ENCODE data around the gene UHRF2. TPM values are rescaled to one million over a fixed set of nuclear protein-coding genes. Genes with fewer than 3 reads are reported as not detected.
A peak's percentile ranks its signal among the peaks of the same experiment; 100 is the strongest.
"Not testable (repeated sequence)": the region's sequence is repeated elsewhere in the genome, so short reads cannot be mapped to it uniquely, and the experiment has no call there.

UHRF2 gene
- total RNA-seq, 2 experiments from 2014 or later, result 62.7 to 71.5 TPM

DNA sequence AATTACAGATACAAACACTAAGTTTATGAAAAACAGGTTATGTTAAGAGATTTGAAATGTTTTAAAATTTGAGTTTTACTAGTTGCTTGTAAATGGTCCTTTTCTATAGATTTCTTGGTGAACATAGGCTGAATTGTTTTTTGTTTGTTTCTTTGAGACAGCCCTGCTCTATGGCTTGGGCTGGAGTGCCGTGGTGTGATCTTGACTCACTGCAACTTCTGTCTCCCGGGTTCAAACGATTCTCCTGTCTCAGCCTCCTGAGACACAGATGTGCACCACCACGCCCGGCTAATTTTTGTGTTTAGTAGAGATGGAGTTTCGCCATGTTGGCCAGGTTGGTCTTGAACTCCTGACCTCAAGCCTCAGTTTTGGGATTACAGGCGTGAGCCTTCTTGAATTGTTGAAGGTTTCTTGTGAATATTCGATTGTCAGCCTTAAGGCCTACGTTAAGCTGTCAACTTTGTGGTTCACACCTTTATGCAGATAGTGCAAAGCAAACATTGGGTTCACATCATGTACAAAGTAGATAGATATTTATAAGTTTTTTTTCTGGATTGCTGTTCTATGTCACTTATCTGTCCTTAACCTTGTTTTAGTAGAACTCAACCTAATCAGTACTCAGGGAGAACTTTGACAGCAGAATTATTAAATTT, 26.2 kb downstream of the UHRF2 start:
- H3K4me3 Mint-ChIP-seq, result no peak overlapping the region
- peaks cover 66% of the 10 kb centered on the region for H3K4me1 Mint-ChIP-seq (ENCODE audit: low read depth)
- no peak for DNase-seq
- intact Hi-C loops (cut with micrococcal nuclease), result no loop called here
- no peak overlapping the region for H3K27ac Mint-ChIP-seq
- H3K9me3 Mint-ChIP-seq, result no peaks in the 10 kb centered on the region
- H3K36me3 Mint-ChIP-seq (ENCODE audit: low read depth), result peaks cover 28% of the 10 kb centered on the region
- CTCF ChIA-PET, result no interaction called here
- H3K27me3 Mint-ChIP-seq (ENCODE audit: low read depth), result no peaks in the 10 kb centered on the region

DNA sequence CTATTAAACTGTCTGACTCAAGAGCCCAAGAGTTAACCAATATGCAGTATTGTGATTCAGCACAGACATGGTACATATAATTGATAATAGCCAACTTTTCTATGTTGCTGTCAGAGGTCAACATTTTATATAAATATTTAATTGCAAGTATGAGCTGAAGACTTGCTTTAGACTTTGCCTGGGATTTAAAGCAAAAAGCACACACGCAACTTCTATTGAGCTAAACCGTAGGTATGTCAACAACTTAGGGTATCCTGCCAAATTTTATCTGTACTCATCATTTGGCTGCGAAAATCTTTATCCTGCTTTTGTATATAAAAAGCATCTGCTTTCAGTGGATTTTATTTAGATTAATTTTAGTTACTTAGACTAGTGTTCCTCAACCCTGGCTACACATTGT, 27.4 kb downstream of the UHRF2 start:
- DNase-seq, result no peak
- Mint-ChIP-seq H3K27ac (no peak overlapping the region), H3K9me3 (no peaks in the 10 kb centered on the region), H3K4me3 (no peak overlapping the region), H3K36me3 (ENCODE audit: low read depth) (peaks cover 30% of the 10 kb centered on the region), H3K27me3 (ENCODE audit: low read depth) (no peaks in the 10 kb centered on the region), H3K4me1 (ENCODE audit: low read depth) (peaks cover 62% of the 10 kb centered on the region)
- intact Hi-C loops (cut with micrococcal nuclease), result no loop called here
- CTCF ChIA-PET, result no interaction called here

DNA sequence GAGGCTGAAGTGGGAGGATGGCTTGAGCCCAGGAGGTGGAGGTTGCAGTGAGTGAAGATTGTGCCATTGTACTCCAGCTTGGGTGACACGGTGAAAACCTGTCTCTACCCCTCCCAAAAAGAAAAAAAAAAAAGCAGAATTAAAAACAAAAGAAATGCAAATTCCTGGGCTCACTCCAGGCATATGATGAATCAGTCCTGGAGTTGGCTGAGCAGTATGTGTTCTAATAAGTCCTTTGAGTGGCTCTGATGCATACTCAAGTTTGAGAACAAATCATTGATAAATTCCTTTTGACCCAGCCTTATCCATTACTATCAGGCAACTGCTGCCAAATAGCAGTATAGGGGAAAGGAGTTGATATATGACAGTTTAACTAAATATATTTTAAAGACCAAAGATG, 28.3 kb downstream of the UHRF2 start:
- Mint-ChIP-seq H3K27me3 (ENCODE audit: low read depth) (no peaks in the 10 kb centered on the region), H3K4me1 (ENCODE audit: low read depth) (peaks cover 61% of the 10 kb centered on the region), H3K9me3 (no peaks in the 10 kb centered on the region), H3K36me3 (ENCODE audit: low read depth) (peaks cover 30% of the 10 kb centered on the region), H3K4me3 (no peak overlapping the region), H3K27ac (peak overlapping the region; percentile 36)
- CTCF ChIA-PET, result no interaction called here
- no peak for DNase-seq
- intact Hi-C loops (cut with micrococcal nuclease), result no loop called here

DNA sequence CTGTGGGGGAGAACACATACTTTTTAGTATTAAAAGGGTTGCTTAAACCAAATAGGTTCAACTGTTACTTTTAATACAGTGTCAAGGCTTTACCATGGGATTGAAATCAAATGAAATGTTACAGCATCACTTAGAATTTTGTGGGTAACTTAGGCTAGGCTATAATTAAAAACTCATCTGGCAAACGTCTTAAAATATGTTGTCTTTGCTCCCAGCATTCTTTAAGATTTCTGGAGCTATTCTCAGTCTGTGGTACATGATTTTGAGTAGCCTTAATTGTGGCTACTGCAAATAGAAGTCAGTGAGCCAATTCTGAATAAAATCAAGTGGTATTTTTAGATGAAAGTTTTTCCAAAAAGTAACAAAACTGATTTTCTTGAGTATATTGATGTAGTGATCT, 30.7 kb downstream of the UHRF2 start:
- Mint-ChIP-seq H3K27ac (no peak overlapping the region), H3K36me3 (ENCODE audit: low read depth) (peaks cover 31% of the 10 kb centered on the region), H3K4me1 (ENCODE audit: low read depth) (peaks cover 65% of the 10 kb centered on the region), H3K4me3 (no peak overlapping the region), H3K27me3 (ENCODE audit: low read depth) (no peaks in the 10 kb centered on the region), H3K9me3 (no peaks in the 10 kb centered on the region)
- intact Hi-C loops (cut with micrococcal nuclease), result no loop called here
- no peak for DNase-seq
- CTCF ChIA-PET, result no interaction called here

DNA sequence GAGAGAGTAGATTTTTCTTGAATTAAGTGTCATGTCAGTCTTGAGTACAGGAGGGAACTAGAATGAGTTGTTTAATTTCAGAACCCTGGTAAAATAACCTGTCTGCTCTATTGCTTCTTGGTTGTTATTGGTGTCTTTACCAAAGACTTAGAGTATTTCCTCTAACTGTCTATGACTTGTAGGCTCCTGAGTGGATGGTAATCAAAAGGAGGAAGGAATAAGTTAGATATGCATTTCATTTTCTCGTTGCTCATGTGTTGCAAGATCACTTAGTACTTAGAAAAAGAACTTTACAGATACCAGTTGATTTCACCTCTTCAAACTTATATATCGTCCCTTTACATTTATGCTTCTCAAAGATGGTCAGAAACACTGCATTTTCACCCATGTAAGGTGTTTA, 31.1 kb downstream of the UHRF2 start:
- DNase-seq, result no peak
- CTCF ChIA-PET, result no interaction called here
- peaks cover 66% of the 10 kb centered on the region for H3K4me1 Mint-ChIP-seq (ENCODE audit: low read depth)
- intact Hi-C loops (cut with micrococcal nuclease), result no loop called here
- H3K4me3 Mint-ChIP-seq, result no peak overlapping the region
- no peaks in the 10 kb centered on the region for H3K9me3 Mint-ChIP-seq
- H3K27me3 Mint-ChIP-seq (ENCODE audit: low read depth), result no peaks in the 10 kb centered on the region
- H3K36me3 Mint-ChIP-seq (ENCODE audit: low read depth), result peaks cover 29% of the 10 kb centered on the region
- no peak overlapping the region for H3K27ac Mint-ChIP-seq

DNA sequence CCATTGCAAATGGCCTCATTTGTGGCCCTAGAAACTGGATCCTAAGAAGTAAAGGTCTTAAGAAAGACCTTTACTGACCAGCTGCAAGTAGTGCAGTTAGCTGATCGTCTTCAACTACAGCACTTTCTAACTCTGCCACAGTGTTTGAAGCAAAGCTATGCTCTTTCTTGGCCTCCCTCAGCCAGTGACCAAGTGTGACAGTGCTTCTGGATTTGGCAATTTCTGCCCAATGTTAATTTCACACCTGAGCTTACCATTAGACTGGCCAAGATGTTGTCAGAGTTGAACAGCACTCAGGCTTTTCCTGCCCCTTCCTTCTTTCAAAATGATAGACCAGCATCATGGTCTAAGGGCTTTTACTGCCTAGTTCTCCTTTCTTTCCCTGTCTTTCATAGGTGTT, 36.1 kb downstream of the UHRF2 start:
- DNase-seq, result no peak
- H3K4me3 Mint-ChIP-seq, result no peak overlapping the region
- peaks cover 22% of the 10 kb centered on the region for H3K36me3 Mint-ChIP-seq (ENCODE audit: low read depth)
- H3K4me1 Mint-ChIP-seq (ENCODE audit: low read depth), result peaks cover 50% of the 10 kb centered on the region
- H3K27me3 Mint-ChIP-seq (ENCODE audit: low read depth), result no peaks in the 10 kb centered on the region
- CTCF ChIA-PET, result interaction anchor here (1.1 kb wide), 1 partner anchor 94 kb away, joined by 7 read pairs; no protein-coding TSS in a partner anchor
- no peak overlapping the region for H3K27ac Mint-ChIP-seq
- intact Hi-C loops (cut with micrococcal nuclease), result no loop called here
- peaks cover 5% of the 10 kb centered on the region for H3K9me3 Mint-ChIP-seq

DNA sequence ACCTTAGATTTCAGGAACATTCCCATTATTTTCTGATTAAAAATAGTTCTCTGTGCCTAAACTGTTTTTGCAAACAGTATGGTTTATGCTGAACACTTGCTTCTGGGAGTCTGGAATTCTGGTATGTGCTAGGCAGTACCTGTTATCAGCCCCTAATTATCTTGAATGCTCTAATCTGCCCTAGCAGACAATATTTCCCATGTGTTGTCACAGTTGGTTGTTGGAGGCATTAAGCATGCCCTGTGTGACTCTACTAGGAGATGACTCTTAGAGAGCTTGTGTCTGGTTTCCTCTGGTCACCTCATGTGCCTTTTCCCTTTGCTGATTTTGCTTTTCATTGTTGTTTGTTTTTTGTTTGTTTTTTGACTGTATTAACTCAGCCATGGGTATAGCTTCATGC, 36.6 kb downstream of the UHRF2 start:
- H3K4me3 Mint-ChIP-seq, result no peak overlapping the region
- peaks cover 47% of the 10 kb centered on the region for H3K4me1 Mint-ChIP-seq (ENCODE audit: low read depth)
- CTCF ChIA-PET, result interaction anchor here (1.1 kb wide), 1 partner anchor 94 kb away, joined by 7 read pairs; no protein-coding TSS in a partner anchor
- no peaks in the 10 kb centered on the region for H3K27me3 Mint-ChIP-seq (ENCODE audit: low read depth)
- peaks cover 22% of the 10 kb centered on the region for H3K36me3 Mint-ChIP-seq (ENCODE audit: low read depth)
- no peak for DNase-seq
- intact Hi-C loops (cut with micrococcal nuclease), result no loop called here
- H3K27ac Mint-ChIP-seq, result no peak overlapping the region
- H3K9me3 Mint-ChIP-seq, result peaks cover 9% of the 10 kb centered on the region

DNA sequence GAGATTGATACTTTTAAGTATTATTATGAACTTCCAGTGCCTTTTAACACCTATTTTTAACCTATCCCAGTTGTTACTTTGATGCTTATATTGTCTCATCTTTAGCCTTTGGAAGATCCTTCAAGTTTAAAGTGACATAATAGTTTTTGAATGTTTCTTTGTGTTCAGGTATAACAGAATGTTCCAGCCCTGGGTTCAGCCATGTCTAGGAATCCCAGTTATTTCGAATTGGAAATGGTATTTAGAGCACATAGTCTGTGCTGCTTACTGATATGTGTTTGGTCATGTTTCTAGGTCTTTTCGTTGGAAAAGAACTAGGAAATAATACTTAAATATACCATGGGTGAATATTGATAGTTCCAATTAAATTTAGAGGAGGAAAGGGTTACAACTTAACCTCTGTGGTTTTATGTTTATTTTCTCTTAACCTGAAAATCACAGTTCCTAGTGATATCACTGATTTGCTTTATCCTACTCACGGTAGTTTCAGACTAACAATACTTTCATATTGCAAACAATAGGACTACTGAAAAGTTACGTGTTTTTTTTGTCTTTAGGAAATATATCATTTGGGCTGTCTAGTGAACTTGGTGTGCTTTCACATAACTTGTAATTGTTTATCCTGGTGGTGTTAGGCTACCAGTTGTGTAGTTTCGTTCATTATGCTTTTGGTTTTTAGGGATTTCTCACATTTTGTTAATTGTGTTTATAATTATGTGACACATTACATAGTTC, 37.8 kb downstream of the UHRF2 start:
- no peaks in the 10 kb centered on the region for H3K27me3 Mint-ChIP-seq (ENCODE audit: low read depth)
- no peak overlapping the region for H3K27ac Mint-ChIP-seq
- H3K4me3 Mint-ChIP-seq, result no peak overlapping the region
- peaks cover 29% of the 10 kb centered on the region for H3K36me3 Mint-ChIP-seq (ENCODE audit: low read depth)
- intact Hi-C loops (cut with micrococcal nuclease), result loop anchor here (1.0 kb wide), 1 partner anchor 9 kb away; no protein-coding TSS in a partner anchor
- peaks cover 47% of the 10 kb centered on the region for H3K4me1 Mint-ChIP-seq (ENCODE audit: low read depth)
- CTCF ChIA-PET, result interaction anchor here (0.7 kb wide), 1 partner anchor 122 kb away, joined by 3 read pairs; no protein-coding TSS in a partner anchor
- peaks cover 11% of the 10 kb centered on the region for H3K9me3 Mint-ChIP-seq
- no peak for DNase-seq

DNA sequence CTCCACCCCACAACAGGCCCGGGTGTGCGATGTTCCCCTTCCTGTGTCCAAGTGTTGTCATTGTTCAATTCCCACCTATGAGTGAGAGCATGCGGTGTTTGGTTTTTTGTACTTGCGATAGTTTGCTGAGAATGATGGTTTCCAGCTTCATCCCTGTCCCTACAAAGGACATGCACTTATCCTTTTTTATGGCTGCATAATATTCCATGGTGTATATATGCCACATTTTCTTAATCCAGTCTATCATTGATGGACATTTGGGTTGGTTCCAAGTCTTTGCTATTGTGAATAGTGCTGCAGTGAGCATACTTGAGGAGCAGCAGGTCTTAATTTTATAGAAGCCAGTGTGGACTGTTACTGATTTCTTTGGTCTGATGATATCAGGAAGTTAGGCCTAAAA, 42.3 kb downstream of the UHRF2 start:
- H3K27ac Mint-ChIP-seq; H3K4me3 Mint-ChIP-seq; DNase-seq; H3K27me3 Mint-ChIP-seq (ENCODE audit: low read depth); CTCF ChIA-PET; intact Hi-C loops (cut with micrococcal nuclease): not testable (repeated sequence)
- Mint-ChIP-seq H3K4me1 (ENCODE audit: low read depth) (peaks cover 19% of the 10 kb centered on the region), H3K36me3 (ENCODE audit: low read depth) (peaks cover 43% of the 10 kb centered on the region), H3K9me3 (peaks cover 30% of the 10 kb centered on the region)

DNA sequence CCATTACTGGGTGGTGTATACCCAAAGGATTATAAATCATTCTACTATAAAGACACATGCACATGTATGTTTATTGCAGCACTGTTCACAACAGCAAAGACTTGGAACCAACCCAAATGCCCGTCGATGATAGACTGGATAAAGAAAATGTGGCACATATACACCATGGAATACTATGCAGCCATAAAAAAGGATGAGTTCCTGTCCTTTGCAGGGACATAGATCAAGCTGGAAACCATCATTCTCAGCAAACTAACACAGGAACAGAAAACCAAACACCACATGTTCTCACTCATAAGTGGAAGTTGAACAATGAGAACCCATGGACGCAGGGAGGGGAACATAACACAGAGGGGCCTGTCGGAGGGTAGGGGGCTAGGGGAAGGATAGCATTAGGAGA, 45.7 kb downstream of the UHRF2 start:
- H3K27ac Mint-ChIP-seq; CTCF ChIA-PET; H3K4me3 Mint-ChIP-seq; intact Hi-C loops (cut with micrococcal nuclease); DNase-seq; H3K27me3 Mint-ChIP-seq (ENCODE audit: low read depth): not testable (repeated sequence)
- peaks cover 28% of the 10 kb centered on the region for H3K9me3 Mint-ChIP-seq
- H3K36me3 Mint-ChIP-seq (ENCODE audit: low read depth), result peaks cover 39% of the 10 kb centered on the region
- H3K4me1 Mint-ChIP-seq (ENCODE audit: low read depth), result peaks cover 10% of the 10 kb centered on the region

DNA sequence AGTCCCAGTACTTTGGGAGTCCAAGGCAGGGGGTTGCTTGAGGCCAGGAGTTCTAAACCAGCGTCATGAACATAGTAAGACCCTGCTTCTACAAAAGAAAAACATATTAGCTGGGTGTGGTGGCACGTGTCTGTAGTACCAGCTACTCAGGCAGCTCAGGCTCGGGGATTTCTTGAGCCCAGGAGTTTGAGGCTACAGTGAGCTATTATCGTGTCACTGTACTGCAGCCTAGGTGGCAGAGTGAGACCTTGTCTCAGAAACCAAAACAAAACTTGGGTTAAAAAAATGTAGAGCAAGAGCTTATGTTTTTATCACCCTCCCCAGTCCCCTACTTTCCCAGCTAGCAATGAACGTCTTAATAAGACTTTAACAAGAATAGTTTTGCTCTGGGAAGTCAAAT, 46.7 kb downstream of the UHRF2 start:
- DNase-seq, result no peak
- peaks cover 39% of the 10 kb centered on the region for H3K36me3 Mint-ChIP-seq (ENCODE audit: low read depth)
- peaks cover 19% of the 10 kb centered on the region for H3K4me1 Mint-ChIP-seq (ENCODE audit: low read depth)
- peak overlapping the region; percentile 61 for H3K27ac Mint-ChIP-seq
- CTCF ChIA-PET, result no interaction called here
- H3K27me3 Mint-ChIP-seq (ENCODE audit: low read depth), result no peaks in the 10 kb centered on the region
- H3K4me3 Mint-ChIP-seq, result no peak overlapping the region
- intact Hi-C loops (cut with micrococcal nuclease), result loop anchor here (5.0 kb wide), 1 partner anchor 47 kb away; the partner anchor contains the start of gene UHRF2
- H3K9me3 Mint-ChIP-seq, result peaks cover 21% of the 10 kb centered on the region

DNA sequence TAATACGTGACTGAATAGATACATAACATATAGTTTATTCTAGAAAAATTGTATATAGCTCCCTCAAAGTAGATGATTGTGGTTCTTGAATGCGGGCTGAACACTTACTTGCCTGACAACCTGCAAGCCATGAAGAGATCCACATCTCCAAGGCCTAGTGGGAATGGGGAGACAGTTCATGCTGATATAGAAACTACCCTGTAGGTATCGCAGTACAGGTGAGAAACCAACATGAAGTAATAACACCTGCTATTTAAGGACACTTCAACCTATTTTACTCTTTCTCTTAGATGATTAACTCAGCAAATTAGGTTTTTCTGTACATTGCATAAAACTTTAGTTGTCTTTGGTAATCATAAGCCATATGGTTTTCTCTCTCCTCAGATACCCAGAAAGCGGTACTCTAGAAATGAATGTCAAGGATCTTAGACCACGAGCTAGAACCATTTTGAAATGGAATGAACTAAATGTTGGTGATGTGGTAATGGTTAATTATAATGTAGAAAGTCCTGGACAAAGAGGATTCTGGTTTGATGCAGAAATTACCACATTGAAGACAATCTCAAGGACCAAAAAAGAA, 47.3 kb downstream of the UHRF2 start:
- Mint-ChIP-seq H3K4me3 (no peak overlapping the region), H3K9me3 (peaks cover 19% of the 10 kb centered on the region), H3K36me3 (ENCODE audit: low read depth) (peaks cover 39% of the 10 kb centered on the region), H3K4me1 (ENCODE audit: low read depth) (peaks cover 23% of the 10 kb centered on the region), H3K27me3 (ENCODE audit: low read depth) (no peaks in the 10 kb centered on the region), H3K27ac (no peak overlapping the region)
- no peak for DNase-seq
- intact Hi-C loops (cut with micrococcal nuclease), result loop anchor here (5.0 kb wide), 1 partner anchor 48 kb away; the partner anchor contains the start of gene UHRF2
- CTCF ChIA-PET, result no interaction called here
